GM19193 (cell line): Measurements from ENCODE around the gene NR1H3.

Source experiments
- POLR2A ChIP-seq: IDR thresholded peaks from 4 replicates; pipeline ENCODE4 v1.6.1; 2011; ENCODE audit not compliant: insufficient read depth, insufficient read length; ENCODE audit errors: extremely low read depth

The NR1H3 gene

GRCh38 chr11:47271961-47272661, 14.3 kb downstream of the NR1H3 start:
- no peak for TF ChIP-seq POLR2A

GRCh38 chr11:47272706-47273105, 14.9 kb downstream of the NR1H3 start:
- TF ChIP-seq POLR2A: no peak

GRCh38 chr11:47274495-47275235, 16.9 kb downstream of the NR1H3 start:
- TF ChIP-seq POLR2A: no peak

GRCh38 chr11:47276923-47277322, 19.1 kb downstream of the NR1H3 start:
- no peak for TF ChIP-seq POLR2A

- TF ChIP-seq POLR2A: no peak
Measured at GRCh38 chr11:47278058-47278457, 20.3 kb downstream of the NR1H3 start.

- no peak for TF ChIP-seq POLR2A
Measured at GRCh38 chr11:47278769-47279168, 21.0 kb downstream of the NR1H3 start.

- TF ChIP-seq POLR2A: no peak
Measured at GRCh38 chr11:47280099-47280498, 22.3 kb downstream of the NR1H3 start.

- TF ChIP-seq POLR2A: no peak
Measured at GRCh38 chr11:47280860-47281259, 23.1 kb downstream of the NR1H3 start.

- TF ChIP-seq POLR2A: no peak
Measured at GRCh38 chr11:47282462-47282861, 24.7 kb downstream of the NR1H3 start.

- TF ChIP-seq POLR2A: no peak
Measured at GRCh38 chr11:47284151-47284550, 26.4 kb downstream of the NR1H3 start.

GRCh38 chr11:47285969-47286770, 28.4 kb downstream of the NR1H3 start:
- TF ChIP-seq POLR2A: no peak

GRCh38 chr11:47288066-47288465, 30.3 kb downstream of the NR1H3 start:
- no peak for TF ChIP-seq POLR2A

- TF ChIP-seq POLR2A: no peak
Measured at GRCh38 chr11:47289856-47290255, 32.1 kb downstream of the NR1H3 start.

- TF ChIP-seq POLR2A: no peak
Measured at GRCh38 chr11:47295385-47295784, 37.6 kb downstream of the NR1H3 start.

- no peak for TF ChIP-seq POLR2A
Measured at GRCh38 chr11:47296045-47296444, 38.2 kb downstream of the NR1H3 start.
